ENCODE measurements around the gene EFCAB6.

The EFCAB6 gene

DNA sequence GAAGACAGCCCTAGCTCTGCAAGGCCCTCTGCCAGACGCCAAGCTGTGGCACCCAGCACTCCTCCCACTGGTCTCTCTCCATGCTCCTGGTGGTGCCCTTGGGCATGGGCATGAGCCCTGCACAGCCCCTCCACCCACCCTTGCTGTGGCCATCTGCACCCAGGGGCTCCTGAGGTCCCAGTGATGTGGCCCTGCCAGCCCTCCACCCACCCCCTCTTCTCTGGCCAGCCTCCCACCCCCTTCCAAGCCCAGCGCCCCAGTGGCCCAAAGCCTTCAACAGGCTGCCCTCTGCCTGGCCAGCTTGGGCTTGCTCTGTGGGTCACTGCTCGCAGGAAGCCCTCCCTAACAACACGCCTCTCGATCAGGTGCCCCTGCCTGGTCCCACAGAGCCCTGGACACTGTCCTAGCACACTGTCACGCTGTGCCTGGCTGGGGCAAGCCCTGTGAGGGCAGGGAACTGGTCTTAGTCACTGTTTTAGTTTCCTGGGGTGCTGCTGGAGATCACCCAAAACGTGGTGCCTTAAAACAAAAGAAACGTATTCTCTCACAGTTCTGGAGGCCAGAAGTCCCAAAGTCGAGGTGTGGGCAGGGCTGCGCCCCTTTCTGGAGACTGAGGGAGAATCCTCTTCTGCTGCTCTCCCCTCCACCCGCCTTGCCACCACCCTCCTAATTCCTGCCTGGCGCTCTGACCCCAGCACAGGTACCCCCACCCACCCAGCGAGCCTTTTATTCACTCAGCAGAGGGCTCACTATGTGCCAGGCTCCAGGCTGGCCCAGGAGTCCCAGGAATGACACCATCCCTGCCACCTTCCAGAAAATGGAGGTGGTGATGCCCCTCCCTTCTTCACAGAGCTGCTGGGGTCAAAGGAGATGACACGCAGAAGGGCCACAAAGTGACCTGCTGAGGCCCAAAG, 35.5 kb upstream of the EFCAB6 start:
- no peak for DNase-seq (ENCODE audit: low read depth in 2 of 2)

- DNase-seq (ENCODE audit: low read depth in 2 of 2), result no peak
Measured at GRCh38 chr22:43846966-43847365, 34.9 kb upstream of the EFCAB6 start.

DNA sequence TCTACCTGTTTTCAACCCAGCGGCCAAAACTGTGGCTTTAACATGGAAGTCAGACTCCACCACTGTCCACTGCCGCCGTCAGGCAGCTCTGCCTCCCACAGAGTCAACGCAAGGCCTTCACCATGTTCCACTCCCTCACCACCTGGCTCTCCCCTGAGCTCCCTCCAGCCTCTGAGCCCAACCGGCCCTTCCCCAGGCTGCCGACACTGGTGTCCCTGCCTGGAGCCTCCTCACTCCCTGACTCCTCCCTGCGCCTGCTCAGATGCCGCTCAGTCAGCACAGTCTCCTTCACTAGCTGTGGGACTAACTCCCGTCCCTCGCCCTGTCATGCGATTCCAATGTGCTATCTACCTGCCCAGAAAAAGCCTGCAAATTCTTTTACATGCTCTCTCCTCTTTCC, 33.9 kb upstream of the EFCAB6 start:
- DNase-seq (ENCODE audit: low read depth in 2 of 2), result no peak

- no peak for DNase-seq (ENCODE audit: low read depth in 2 of 2)
Measured at GRCh38 chr22:43844560-43845545, 32.7 kb upstream of the EFCAB6 start.

- no peak for DNase-seq (ENCODE audit: low read depth in 2 of 2)
Measured at GRCh38 chr22:43843783-43844530, 31.9 kb upstream of the EFCAB6 start.

- DNase-seq (ENCODE audit: low read depth in 2 of 2), result no peak
Measured at GRCh38 chr22:43841742-43842141, 29.6 kb upstream of the EFCAB6 start.

GRCh38 chr22:43840851-43841250, 28.7 kb upstream of the EFCAB6 start:
- no peak for DNase-seq (ENCODE audit: low read depth in 2 of 2)

- DNase-seq (ENCODE audit: low read depth in 2 of 2), result no peak
Measured at GRCh38 chr22:43840431-43840830, 28.3 kb upstream of the EFCAB6 start.

DNA sequence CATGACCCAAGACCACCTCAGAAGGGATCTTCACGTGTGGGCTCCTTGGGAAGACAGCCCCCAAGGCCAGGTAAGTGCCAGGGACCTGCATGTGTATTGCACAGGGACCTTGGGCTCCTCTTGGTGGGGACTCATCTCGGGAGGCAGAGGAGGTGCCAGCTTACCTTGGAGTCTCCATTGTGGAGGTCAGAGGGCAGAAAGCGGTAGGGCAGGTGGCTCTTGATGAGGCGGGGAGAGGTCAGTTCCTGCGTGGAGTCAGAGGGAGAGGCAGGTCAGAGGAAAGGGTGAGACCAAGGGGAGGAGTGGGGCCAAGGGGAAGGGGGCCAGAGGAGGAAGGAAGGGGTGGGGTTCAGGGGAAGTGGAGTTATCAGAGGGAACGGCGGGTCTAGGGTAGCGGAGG, 27.7 kb upstream of the EFCAB6 start:
- no peak for DNase-seq (ENCODE audit: low read depth in 2 of 2)

DNA sequence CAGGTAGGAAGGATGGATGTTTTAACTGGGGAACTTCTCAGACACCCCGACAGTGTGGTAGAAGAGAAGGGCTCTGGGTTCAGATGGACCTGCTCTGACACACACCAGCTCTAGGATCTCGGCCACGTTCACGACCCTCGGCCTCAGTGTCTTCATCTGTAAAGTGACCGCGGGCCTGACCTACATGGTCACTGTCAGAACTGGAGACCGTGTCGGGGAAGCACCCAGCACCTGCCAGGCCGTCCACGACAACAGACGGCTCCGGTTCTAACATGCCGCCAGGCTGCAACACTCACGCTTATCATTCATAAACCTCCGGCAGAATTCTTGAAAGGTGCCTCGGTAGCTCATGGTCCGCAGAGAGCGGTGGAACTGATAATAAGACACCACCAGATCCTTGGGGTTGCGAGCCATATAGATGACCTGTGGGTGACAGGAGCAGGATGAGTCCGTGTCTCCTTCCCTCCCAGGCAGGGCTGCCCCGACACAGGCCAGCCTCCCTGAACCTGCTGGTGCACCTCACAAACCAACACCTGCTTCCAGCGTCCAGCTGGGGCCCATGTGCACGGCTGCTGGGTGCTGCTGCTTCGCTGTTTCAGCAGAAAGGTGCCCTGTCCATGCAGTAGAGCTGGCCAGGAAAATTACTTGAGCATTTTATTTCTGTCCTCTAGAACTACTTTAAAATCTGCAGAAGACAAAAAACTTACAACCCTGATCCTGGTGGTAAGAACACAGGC, 26.6 kb upstream of the EFCAB6 start:
- DNase-seq (ENCODE audit: low read depth in 2 of 2), result no peak

DNA sequence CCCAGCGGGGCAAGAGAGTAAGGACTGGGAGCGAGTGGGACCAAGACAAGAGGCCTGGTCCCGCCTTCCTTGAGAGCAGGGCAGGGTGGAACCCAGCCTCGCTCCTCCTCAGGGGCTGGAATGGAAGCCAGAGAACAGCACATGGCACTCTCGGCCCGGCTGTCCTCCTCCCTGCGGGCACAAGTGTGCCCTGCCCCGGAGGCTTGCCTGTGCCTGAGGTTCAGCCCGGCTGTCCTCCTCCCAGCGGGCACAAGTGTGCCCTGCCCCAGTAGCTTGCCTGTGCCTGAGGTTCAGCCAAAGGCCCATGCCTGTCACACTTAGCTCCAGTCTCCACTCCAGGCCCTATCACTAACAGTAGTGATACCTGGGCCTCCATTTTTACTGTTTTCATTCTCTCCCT, 26.1 kb upstream of the EFCAB6 start:
- DNase-seq (ENCODE audit: low read depth in 2 of 2), result no peak

- DNase-seq (ENCODE audit: low read depth in 2 of 2), result no peak
Measured at GRCh38 chr22:43837666-43838065, 25.6 kb upstream of the EFCAB6 start.

DNA sequence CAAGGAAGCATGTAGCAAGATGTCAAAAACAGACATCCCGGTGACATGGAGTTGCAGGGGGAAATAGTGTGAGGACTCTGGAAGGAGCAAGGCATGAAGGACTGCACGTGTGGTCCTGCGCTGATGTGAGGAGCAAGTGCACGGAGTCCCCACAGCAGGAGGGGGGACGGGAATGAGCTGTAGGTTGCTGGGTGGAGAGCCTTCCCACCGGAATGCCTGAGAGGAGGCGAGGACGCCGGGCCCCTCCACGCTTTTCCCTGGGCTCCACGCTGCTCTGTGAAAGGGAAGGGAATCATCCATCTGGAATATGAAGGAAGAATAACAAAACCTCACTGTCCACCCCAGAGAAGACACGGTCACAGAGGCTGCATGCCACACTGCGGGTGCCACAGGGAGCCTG, 23.6 kb upstream of the EFCAB6 start:
- no peak for DNase-seq (ENCODE audit: low read depth in 2 of 2)

GRCh38 chr22:43835166-43835565, 23.1 kb upstream of the EFCAB6 start:
- DNase-seq (ENCODE audit: low read depth in 2 of 2), result no peak

DNA sequence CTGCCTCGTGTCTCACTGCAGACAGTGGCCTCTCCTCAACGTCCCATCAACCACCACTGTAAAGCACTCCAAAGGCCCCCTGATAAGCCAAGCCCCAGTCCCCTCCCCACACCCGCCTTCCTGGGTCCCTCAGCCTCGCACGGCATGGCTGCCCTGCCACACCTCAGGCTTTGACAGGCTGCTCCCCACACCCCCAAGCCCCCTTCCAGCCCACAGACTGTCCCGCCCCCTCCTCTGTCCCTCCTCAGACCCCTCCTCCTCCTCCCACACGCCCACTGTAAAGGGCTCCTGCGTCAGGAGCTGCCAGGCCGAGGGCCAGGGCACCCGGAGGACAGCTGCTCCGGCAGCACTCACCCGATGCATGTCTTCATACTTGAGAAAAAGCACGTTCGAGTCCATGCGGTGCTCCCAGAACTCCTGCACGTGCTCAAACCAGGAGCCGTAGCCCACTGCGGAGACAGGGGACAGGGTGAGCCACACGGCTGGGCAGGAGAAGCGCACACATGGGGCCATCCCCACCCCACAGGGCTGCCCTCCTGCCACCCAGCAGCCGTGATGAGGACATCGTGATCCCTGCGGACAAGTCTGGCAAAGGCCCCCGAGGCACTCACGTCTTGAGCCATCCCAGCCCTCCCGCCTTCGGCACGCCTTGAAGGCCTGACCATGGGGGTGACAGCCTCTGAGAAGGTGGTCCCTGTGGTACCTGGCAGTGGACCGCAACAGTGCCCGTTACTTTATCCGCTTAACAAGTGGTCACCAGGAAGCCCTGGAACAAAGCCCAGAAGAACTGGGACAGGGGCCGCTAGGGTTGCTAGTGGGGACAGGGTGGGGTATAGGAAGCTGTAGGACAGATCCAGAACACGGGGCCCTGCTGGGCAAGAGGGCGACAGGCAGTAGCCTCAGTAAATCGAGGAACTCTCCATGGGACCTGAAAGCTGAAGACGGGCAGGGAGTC, 21.5 kb upstream of the EFCAB6 start:
- no peak for DNase-seq (ENCODE audit: low read depth in 2 of 2)

GRCh38 chr22:43832393-43833265, 20.5 kb upstream of the EFCAB6 start:
- no peak for DNase-seq (ENCODE audit: low read depth in 2 of 2)

DNA sequence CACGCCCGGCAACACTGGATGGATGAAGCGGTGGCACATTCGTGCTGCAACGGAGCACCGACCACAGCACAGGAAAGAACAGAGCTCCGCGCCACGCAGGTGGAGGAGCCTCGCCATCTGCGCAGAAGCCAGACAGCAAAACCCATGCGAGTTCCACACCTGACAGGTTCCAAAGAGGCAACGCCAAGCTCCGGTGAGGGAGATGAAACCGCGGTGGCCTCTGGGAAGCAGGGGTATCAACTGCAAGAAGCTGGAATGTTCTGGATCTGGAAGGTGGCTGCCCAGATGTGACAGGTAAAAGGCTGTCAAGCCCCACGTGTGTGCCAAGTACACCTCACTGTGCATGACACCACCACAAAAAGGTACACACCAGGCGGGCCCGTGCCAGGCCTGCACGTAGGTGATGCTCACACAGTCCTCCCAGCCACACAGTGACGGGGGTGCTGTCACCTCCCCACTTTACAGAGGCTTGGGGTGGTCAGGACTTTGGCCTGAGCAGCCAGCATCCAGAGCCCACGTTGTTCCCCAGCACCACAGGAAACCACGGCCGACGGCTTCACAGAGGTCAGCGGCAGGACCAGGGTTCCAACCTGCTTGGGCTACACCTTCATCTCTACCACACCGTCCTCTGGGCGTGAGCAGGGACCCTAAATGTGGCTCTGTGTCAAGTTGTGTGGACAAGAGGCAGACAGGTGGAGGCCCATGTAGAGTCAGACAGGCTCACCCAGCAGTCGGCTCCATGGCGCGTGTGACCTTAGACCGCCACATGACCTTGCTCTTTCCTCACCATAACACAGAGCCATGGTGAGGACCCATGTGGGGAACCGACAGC, 19.7 kb upstream of the EFCAB6 start:
- DNase-seq (ENCODE audit: low read depth in 2 of 2), result no peak

GRCh38 chr22:43830931-43831560, 18.9 kb upstream of the EFCAB6 start:
- DNase-seq (ENCODE audit: low read depth in 2 of 2), result no peak

All from stimulated activated CD8-positive, alpha-beta memory T cell treated with anti-CD3 and anti-CD28 coated beads, Interleukin-2, amount 100 ng/mL, for 48 hours (primary cell).